ENCODE measurements around the gene TCF23.

Gene TCF23

GRCh38 chr2:27128668-27129571, 19.9 kb upstream of the TCF23 start:
- DNase-seq, result no peak

- DNase-seq, result no peak
Measured at GRCh38 chr2:27130396-27130795, 18.4 kb upstream of the TCF23 start.

GRCh38 chr2:27131429-27131828, 17.4 kb upstream of the TCF23 start:
- DNase-seq, result no peak

- DNase-seq, result peak; percentile 30 to 49
Measured at GRCh38 chr2:27133195-27133875, 15.5 kb upstream of the TCF23 start.

- peak; percentile 94 to 100 for DNase-seq
Measured at GRCh38 chr2:27133905-27134780, 14.7 kb upstream of the TCF23 start, which contains the start of gene PREB. Gene PREB, minus strand, starts transcription at chr2:27134636. Its CDS starts 215 bp downstream, at chr2:27134421.

- DNase-seq, result no peak
Measured at GRCh38 chr2:27134781-27135477, 13.9 kb upstream of the TCF23 start.

GRCh38 chr2:27135478-27135955, 13.3 kb upstream of the TCF23 start:
- DNase-seq, result peak in 1 of 2 donors; percentile 41

- no peak for DNase-seq
Measured at GRCh38 chr2:27136751-27137150, 12.1 kb upstream of the TCF23 start.

GRCh38 chr2:27137322-27137935, 11.4 kb upstream of the TCF23 start:
- no peak for DNase-seq

- no peak for DNase-seq
Measured at GRCh38 chr2:27138111-27138510, 10.7 kb upstream of the TCF23 start.

GRCh38 chr2:27139310-27139709, 9.5 kb upstream of the TCF23 start, which contains the start of gene PRR30:
Gene PRR30, minus strand, starts transcription at chr2:27139410. Its CDS starts 1,081 bp downstream, at chr2:27138329.
- no peak for DNase-seq

- DNase-seq, result no peak
Measured at GRCh38 chr2:27143285-27143684, 5.5 kb upstream of the TCF23 start.

GRCh38 chr2:27145682-27146081, 3.1 kb upstream of the TCF23 start:
- no peak for DNase-seq

- DNase-seq, result no peak
Measured at GRCh38 chr2:27147935-27148334, 869 bp upstream of the TCF23 start.

- DNase-seq, result no peak
Measured at GRCh38 chr2:27149570-27150405, 984 bp downstream of the TCF23 start.

- no peak for DNase-seq
Measured at GRCh38 chr2:27150639-27151230, 1.9 kb downstream of the TCF23 start.

GRCh38 chr2:27152102-27152795, 3.4 kb downstream of the TCF23 start:
- DNase-seq, result no peak

- DNase-seq, result peak in 1 of 2 donors; percentile 8
Measured at GRCh38 chr2:27152796-27153464, 4.1 kb downstream of the TCF23 start.

GRCh38 chr2:27154488-27154887, 5.7 kb downstream of the TCF23 start:
- no peak for DNase-seq

All from inflammatory macrophage treated with lipopolysaccharide for 1 hour (primary cell).